Mucosa of descending colon (tissue), 3 donors: ENCODE measurements around the gene CWF19L1. TPM values are rescaled to one million over a fixed set of nuclear protein-coding genes. Genes with fewer than 3 reads are reported as not detected.

Experiments used
- ATAC-seq: fragments of 200-7000 bp; cut with Tn5 transposase; one replicate; pipeline ENCODE4 v1.9.1; 2020; ENCODE audit warnings: mild to moderate bottlenecking, moderate library complexity
- DNase-seq, 3 donors: peaks; one replicate each; pipeline ENCODE4 v3.0.0-alpha.2; 2020
- H3K36me3 ChIP-seq: fragments of 200-600 bp; one replicate; pipeline ENCODE4 v1.8.0; 2021; ENCODE audit warnings: low read depth, mild to moderate bottlenecking
- H3K4me1 ChIP-seq: fragments of 200-600 bp; one replicate; pipeline ENCODE4 v1.8.0; 2021; ENCODE audit warnings: low read depth, mild to moderate bottlenecking
- H3K4me3 ChIP-seq: fragments of 200-600 bp; one replicate; pipeline ENCODE4 v1.8.0; 2021; ENCODE audit warnings: mild to moderate bottlenecking
- H3K9me3 ChIP-seq: fragments of 200-600 bp; one replicate; pipeline ENCODE4 v1.8.0; 2021; ENCODE audit warnings: mild to moderate bottlenecking
- CTCF ChIP-seq: fragments of 200-600 bp; IDR thresholded peaks from one replicate; pipeline ENCODE4 v1.8.0; 2022; ENCODE audit warnings: antibody characterized with exemption, mild to moderate bottlenecking
- intact Hi-C, 2 donors: fragments of 100-400 bp; cut with DNase I in 1 of 2; cut with micrococcal nuclease in 1 of 2; formaldehyde crosslinking; loops; one replicate each; pipeline versions ENCODE4 v1.11.0 to v1.11.1; 2022; cut with DNase I, micrococcal nuclease
- total RNA-seq, 3 donors: library from RNA; stranded (reverse); fragmentation: NEBNext Ultra II Directional in 2 of 3; extraction: Animal tissue kit (Norgen Biotek cat#: 25700) in 2 of 3; gene quantifications; one replicate each; pipeline versions ENCODE4 v1.2.1 to v1.2.4, GENCODE V29; 2021 to 2023
- donor health status: DM: no; HTN: no; CAD: no; lungs with moderate emphysema.
- donor health status: DM: no; HTN: no; CAD: no.
- donor health status: DM: no; HTN: yes; CAD: no.

CWF19L1 gene
- total RNA-seq, 3 donors from 2014 or later, result 15.5 to 17.0 (median 16.6) TPM

- no peaks in the 10 kb centered on the region for H3K9me3 ChIP-seq
- H3K4me3 ChIP-seq, result no peak overlapping the region
- H3K4me1 ChIP-seq, result no peaks in the 10 kb centered on the region
- no peak for TF ChIP-seq CTCF
- intact Hi-C loops, result no loop called here
- ATAC-seq, result no peak
- DNase-seq, result no peak
- H3K36me3 ChIP-seq, result no peaks in the 10 kb centered on the region
Measured at GRCh38 chr10:100216006-100216405, 51.4 kb downstream of the CWF19L1 start.

- intact Hi-C loops, result no loop called here
- Histone ChIP-seq H3K4me1 (no peaks in the 10 kb centered on the region), H3K36me3 (no peaks in the 10 kb centered on the region), H3K9me3 (no peaks in the 10 kb centered on the region), H3K4me3 (no peak overlapping the region)
- TF ChIP-seq CTCF, result no peak
- DNase-seq, result no peak
- ATAC-seq, result no peak
Measured at GRCh38 chr10:100209303-100209702, 58.1 kb downstream of the CWF19L1 start.

GRCh38 chr10:100208276-100208675 lies 59.2 kb downstream of the CWF19L1 start:
- no peak for DNase-seq
- no peaks in the 10 kb centered on the region for H3K4me1 ChIP-seq
- no peaks in the 10 kb centered on the region for H3K36me3 ChIP-seq
- no peak for ATAC-seq
- no peaks in the 10 kb centered on the region for H3K9me3 ChIP-seq
- TF ChIP-seq CTCF, result no peak
- intact Hi-C loops, result no loop called here
- H3K4me3 ChIP-seq, result no peak overlapping the region

- Histone ChIP-seq H3K9me3 (no peaks in the 10 kb centered on the region), H3K4me1 (no peaks in the 10 kb centered on the region), H3K4me3 (no peak overlapping the region), H3K36me3 (no peaks in the 10 kb centered on the region)
- no peak for ATAC-seq
- no peak for TF ChIP-seq CTCF
- DNase-seq, result no peak
- intact Hi-C loops, result no loop called here
Measured at GRCh38 chr10:100204370-100204769, 63.1 kb downstream of the CWF19L1 start.

GRCh38 chr10:100201549-100201948 lies 65.9 kb downstream of the CWF19L1 start:
- no peaks in the 10 kb centered on the region for H3K9me3 ChIP-seq
- no peak for DNase-seq
- H3K4me1 ChIP-seq, result no peaks in the 10 kb centered on the region
- H3K4me3 ChIP-seq, result no peak overlapping the region
- no peak for TF ChIP-seq CTCF
- H3K36me3 ChIP-seq, result no peaks in the 10 kb centered on the region
- no peak for ATAC-seq
- intact Hi-C loops, result no loop called here

- no peaks in the 10 kb centered on the region for H3K36me3 ChIP-seq
- intact Hi-C loops, result no loop called here
- TF ChIP-seq CTCF, result no peak
- H3K9me3 ChIP-seq, result no peaks in the 10 kb centered on the region
- no peak for ATAC-seq
- DNase-seq, result no peak
- H3K4me1 ChIP-seq, result no peaks in the 10 kb centered on the region
- no peak overlapping the region for H3K4me3 ChIP-seq
Measured at GRCh38 chr10:100194711-100195110, 72.7 kb downstream of the CWF19L1 start.
